C4-2B (cell line): ENCODE results near the gene ZNF367.

ENCODE experiments used
- CTCF ChIP-seq: fragments of 450-650 bp; conservative IDR thresholded peaks from 2 replicates; pipeline ENCODE4 v1.5.1; 2017; ENCODE audit warnings: mild to moderate bottlenecking
- ZFX ChIP-seq: fragments of 450-650 bp; IDR thresholded peaks from 2 replicates; pipeline ENCODE4 v1.6.1; 2017

GRCh38 chr9:96430377-96430776 is 12.2 kb upstream of the ZNF367 start:
- TF ChIP-seq CTCF, result no peak
- no peak for TF ChIP-seq ZFX
